Brain microvascular endothelial cell (primary cell): ENCODE measurements around the gene ZNF804A.

Source experiments
- DNase-seq: peaks from one replicate; pipeline ENCODE4 v3.0.0-alpha.2; 2020
- H3K27ac ChIP-seq: fragments of 250-450 bp; sonication (Bioruptor Pico); 2 replicates; pipeline ENCODE4 v1.5.1; 2020; ENCODE audit warnings: mild to moderate bottlenecking, moderate library complexity
- H3K27me3 ChIP-seq: fragments of 250-450 bp; sonication (Bioruptor Pico); replicated peaks from 2 replicates; pipeline ENCODE4 v1.5.1; 2020; ENCODE audit warnings: mild to moderate bottlenecking
- H3K36me3 ChIP-seq: fragments of 250-450 bp; sonication (Bioruptor Pico); replicated peaks from 2 replicates; pipeline ENCODE4 v1.5.1; 2020; ENCODE audit warnings: mild to moderate bottlenecking
- H3K4me3 ChIP-seq: 2 replicates; pipeline ENCODE4 v1.5.1; 2011; ENCODE audit warnings: low read depth, mild to moderate bottlenecking, control low read depth, low read length, moderate library complexity
- in situ Hi-C: cut with HindIII; loops from 2 replicates; pipeline ENCODE4 v1.10.0; 2017; ENCODE audit warnings: low sequenced_read_pairs, low pct_ligation_motif_present
- TF ChIP-seq, protein P1 (sequence below): IDR thresholded peaks from 2 replicates; pipeline ENCODE4 v1.5.1; 2011; ENCODE audit warnings: low read depth, mild to moderate bottlenecking, moderate library complexity, low read length, control low read depth, inconsistent platforms; ENCODE audit errors: missing control alignments

ZNF804A gene

DNA sequence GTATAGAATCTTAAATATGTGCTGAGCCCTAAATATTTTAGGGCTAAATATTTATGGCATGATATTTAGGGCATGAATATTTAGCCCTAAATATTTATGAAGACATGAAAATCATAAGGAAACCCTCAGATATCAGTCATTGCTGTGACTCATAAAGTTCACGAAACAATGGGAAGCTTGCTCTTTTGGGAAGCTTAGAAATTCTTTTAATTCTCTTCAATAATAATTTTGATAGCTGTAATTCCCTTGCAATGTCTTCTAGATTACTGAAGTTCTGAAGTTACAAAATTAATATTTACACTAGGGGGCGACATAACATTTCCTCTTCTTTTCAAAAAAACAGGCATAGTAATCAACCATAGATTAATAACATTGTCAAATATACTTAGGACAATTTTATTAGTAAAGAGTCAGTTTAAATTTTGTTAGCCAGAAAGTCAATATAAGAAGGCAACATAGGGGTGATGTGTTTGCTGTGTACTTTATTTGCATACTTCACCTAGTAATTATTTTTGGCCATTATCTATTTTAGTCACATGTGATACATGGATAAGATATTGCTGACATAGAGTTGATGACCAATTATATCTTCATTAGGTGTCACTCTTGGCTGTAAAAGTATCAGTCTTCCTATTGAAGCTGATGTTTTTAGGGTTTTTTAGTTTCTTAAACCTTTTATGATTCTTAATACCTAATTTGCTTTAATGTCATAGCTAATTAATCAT, 13.2 kb downstream of the ZNF804A start:
- peak; percentile 29 for DNase-seq
- Histone ChIP-seq H3K4me3 (no peak overlapping the region), H3K27me3 (no peaks in the 10 kb centered on the region), H3K27ac (peak overlapping the region; percentile 5), H3K36me3 (no peaks in the 10 kb centered on the region)
- in situ Hi-C loops = no loop called here
- TF ChIP-seq, protein P1, sequence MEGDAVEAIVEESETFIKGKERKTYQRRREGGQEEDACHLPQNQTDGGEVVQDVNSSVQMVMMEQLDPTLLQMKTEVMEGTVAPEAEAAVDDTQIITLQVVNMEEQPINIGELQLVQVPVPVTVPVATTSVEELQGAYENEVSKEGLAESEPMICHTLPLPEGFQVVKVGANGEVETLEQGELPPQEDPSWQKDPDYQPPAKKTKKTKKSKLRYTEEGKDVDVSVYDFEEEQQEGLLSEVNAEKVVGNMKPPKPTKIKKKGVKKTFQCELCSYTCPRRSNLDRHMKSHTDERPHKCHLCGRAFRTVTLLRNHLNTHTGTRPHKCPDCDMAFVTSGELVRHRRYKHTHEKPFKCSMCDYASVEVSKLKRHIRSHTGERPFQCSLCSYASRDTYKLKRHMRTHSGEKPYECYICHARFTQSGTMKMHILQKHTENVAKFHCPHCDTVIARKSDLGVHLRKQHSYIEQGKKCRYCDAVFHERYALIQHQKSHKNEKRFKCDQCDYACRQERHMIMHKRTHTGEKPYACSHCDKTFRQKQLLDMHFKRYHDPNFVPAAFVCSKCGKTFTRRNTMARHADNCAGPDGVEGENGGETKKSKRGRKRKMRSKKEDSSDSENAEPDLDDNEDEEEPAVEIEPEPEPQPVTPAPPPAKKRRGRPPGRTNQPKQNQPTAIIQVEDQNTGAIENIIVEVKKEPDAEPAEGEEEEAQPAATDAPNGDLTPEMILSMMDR = peak; percentile 20

DNA sequence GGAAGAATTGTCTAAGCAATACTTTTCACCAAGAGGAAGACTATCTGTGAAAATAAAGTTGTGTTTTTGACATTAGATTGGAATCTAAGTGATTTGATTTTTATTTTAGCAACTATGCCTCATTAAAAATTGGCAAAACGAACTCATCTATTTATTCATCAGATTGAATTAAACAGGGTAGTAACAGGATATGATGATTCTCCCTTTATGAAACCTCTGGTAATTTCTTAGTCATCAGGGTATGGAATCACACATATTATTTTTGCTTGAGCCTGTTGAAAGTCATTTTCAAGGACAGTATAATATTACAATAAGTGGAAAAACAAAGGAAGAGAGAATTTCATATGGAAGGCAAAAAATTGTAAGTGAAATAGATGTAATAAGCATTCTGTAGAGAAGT, 22.0 kb downstream of the ZNF804A start:
- in situ Hi-C loops = no loop called here
- no peak for DNase-seq

DNA sequence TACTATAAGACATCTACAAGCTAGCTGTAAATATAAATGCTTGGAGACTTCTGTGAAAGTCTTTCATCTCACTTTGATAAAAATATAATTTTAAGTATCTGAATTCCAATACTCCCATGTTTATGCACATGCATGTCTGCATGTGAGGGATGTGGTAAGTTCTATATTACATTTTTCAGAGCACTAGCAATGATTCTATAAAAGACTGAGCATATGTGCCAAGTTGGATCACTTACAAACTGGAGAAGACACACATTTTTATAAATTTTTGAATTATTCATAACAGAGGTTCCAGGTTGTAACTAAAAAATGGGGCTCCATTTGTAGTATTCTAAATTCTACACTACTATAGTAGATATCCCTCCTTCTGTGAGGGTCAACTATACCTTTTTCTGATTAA, 26.0 kb downstream of the ZNF804A start:
- TF ChIP-seq, protein P1 = no peak
- DNase-seq = no peak
- Histone ChIP-seq H3K27me3 (no peaks in the 10 kb centered on the region), H3K36me3 (no peaks in the 10 kb centered on the region), H3K27ac (no peak overlapping the region), H3K4me3 (no peak overlapping the region)
- in situ Hi-C loops = no loop called here

More for the DNA sequence above, 22.0 kb downstream of the ZNF804A start:
- Histone ChIP-seq H3K4me3 (no peak overlapping the region), H3K27me3 (no peaks in the 10 kb centered on the region), H3K27ac (no peak overlapping the region), H3K36me3 (no peaks in the 10 kb centered on the region)
- TF ChIP-seq, protein P1 = no peak

DNA sequence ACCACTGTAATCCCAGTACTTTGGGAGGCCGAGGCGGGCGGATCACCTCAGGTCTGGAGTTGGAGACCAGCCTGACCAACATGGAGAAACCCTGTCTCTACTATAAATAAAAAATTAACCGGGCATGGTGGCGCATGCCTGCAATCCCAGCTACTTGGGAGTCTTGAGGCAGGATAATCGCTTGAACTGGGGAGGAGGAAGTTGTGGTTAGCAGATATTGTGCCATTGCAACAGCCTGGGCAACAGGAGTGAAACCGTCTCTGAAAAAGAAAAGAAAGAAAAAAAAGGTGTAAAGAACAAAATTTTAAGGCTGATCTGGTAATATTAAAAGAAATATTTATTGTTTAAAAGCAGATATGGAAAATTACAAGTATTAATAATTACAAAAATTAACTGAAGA, 29.7 kb downstream of the ZNF804A start:
- in situ Hi-C loops = no loop called here
- Histone ChIP-seq H3K4me3 (no peak overlapping the region), H3K27ac (no peak overlapping the region), H3K36me3 (no peaks in the 10 kb centered on the region), H3K27me3 (no peaks in the 10 kb centered on the region)
- TF ChIP-seq, protein P1 = no peak
- no peak for DNase-seq

DNA sequence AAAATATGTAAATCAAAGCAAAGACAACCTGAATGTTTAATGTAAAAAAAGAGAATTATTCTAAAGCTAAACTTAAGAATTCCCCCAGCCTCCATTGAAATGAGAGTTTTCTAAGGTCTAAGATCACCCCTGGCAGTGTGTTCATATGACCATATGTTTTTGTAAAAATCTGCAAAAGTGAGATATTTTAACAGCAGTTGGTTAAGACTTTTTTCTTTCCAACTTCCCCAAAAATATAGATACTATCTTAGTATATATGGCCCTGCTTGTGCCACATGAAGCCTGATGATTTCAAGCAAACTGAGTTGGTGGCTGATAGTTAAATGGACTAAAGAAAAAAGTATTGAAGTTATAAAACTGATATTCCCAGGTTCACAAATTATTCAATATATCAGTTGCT, 35.4 kb downstream of the ZNF804A start:
- in situ Hi-C loops = no loop called here
- Histone ChIP-seq H3K27ac (no peak overlapping the region), H3K27me3 (no peaks in the 10 kb centered on the region), H3K4me3 (no peak overlapping the region), H3K36me3 (no peaks in the 10 kb centered on the region)
- no peak for DNase-seq
- TF ChIP-seq, protein P1 = no peak

DNA sequence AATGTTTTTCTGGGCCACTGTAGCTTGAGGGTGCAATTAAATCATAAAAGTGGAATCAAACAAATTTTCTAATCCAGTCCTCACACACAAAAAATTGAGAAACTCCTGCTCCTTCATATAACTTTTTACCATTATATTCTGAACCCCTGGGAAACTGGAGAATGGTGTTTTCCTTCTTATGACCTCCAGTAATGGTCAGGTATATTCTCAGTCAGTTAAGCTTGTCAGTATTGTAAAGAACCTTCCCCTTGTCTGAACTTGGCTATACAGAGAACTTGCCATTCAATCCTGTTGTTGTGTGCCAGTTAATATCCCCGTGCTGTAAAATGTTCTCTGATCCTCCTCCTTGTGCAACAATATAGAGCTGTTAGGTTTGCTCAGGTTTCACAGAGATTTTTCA, 39.5 kb downstream of the ZNF804A start:
- TF ChIP-seq, protein P1 = no peak
- Histone ChIP-seq H3K36me3 (no peaks in the 10 kb centered on the region), H3K4me3 (no peak overlapping the region), H3K27ac (no peak overlapping the region), H3K27me3 (no peaks in the 10 kb centered on the region)
- in situ Hi-C loops = no loop called here
- no peak for DNase-seq
